IPS DF 4.7 (cell line): ENCODE results near the gene GATAD2A.
"Not testable (repeated sequence)": the region's sequence is repeated elsewhere in the genome, so short reads cannot be mapped to it uniquely, and the experiment has no call there.

Source experiments
- DNase-seq: peaks from one replicate; pipeline ENCODE4 v3.0.0-alpha.2; 2013; ENCODE audit warnings: low spot score; ENCODE audit errors: extremely low read depth

GATAD2A gene

DNA sequence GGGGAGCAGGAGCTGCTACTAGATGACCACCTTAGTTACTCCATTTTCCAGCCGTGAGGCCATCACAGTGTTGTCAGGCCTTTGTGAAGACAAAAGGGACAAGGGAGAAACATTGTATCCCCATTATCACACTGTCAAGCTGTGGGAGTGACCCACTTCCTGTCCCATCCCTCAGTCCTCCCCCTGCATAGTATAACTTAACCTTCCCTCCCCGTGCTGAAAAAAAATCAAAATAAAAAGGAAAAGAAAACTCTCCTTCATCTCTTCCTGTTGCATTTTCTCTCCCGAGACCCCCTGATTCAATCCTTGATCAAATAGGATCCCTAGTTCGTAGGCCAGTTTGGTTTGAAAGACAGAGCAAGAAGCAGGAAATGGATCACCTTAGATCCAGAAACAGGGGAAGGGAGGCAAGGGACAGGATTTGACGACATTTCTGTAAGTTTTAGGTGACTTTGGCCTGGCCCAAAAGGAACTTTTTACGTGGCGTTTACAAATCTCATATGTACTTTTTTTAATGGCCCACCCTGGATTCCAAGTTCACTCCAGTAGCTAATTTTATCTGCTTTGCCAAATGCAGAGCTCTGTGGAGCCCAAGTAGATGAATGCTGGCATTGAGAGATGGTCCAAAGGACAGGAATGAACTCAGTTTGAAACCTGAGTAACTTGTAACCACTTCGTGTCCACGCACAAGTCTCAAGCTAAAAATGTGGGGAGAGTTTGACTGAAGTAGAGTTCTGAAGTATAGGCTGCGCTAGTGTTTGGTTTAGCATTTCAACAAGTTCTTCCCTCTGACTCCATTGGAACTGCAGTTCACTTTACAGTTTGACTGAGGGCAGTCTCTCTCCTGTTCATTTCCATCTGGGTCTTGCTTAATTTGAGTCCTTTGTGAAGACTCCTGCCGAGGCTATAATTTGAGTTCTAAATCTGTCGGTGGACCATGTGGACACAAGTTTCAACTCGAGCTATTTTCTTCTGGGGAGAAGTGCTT is 16.6 kb upstream of the GATAD2A start:
- no peak for DNase-seq

DNA sequence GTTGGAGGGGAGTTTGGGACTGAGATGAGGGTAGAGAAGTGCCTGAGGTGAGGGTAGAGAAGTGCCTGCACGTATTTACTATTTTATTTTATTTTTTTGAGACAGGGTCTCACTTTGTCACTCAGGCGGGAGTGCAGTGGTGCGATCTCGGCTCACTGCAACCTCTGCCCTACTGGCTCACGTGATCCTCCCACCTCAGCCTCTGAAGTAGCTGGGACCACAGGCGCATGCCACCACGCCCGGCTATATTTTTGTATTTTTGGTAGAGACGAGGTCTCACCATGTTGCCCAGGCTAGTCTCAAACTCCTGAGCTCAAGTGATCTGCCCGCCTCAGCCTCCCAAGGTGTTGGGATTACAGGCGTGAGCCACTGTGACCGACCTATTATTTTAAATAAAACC is 15.8 kb upstream of the GATAD2A start:
- DNase-seq, result not testable (repeated sequence)

DNA sequence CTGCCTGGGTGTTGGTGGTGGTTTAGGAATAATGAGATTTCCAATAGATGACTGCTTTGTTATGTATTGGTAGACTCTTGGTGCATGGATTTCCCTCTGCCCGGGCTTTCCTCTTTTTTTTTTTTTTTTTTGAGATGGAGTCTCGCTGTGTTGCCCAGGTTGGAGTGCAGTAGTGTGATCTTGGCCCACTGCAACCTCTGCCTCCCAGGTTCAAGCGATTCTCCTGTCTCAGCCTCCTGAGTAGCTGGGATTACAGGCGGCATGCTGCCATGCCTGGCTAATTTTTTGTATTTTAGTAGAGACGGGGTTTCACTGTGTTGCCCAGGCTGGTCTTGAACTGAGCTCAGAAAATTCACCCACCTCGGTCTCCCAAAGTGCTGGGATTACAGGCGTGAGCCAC is 11.1 kb upstream of the GATAD2A start:
- DNase-seq, result not testable (repeated sequence)

DNA sequence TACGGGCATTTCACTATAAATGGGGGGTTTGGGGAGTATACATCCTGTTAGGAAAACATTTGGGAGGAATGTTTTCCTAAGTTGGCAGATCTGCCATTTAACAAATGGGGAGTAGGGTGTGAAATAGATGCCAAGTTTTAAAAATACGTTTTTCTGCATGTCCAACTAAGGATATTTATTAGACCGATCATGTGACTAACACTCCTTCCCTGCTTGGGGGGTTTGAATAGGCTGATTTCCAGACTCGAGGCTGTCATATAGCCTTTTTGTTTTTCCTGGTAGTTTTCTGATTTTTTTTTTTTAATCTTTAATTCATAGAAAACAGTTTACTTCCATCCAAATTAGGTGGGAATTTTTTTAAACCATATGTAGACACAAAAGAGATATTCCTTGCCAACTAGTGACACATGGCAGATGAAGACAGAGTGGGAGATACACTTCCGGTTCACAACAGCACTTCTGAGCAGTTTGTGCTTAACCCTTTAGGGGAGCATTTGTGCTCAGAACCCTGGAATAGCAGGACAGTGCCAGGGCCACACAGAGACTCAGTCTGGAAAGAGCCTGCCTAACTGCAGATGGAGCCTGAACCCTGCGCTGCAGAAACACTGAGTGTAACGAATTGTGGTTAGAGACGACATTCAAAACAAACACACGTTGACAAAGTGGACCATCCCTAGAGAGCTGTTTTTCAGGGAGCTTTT is 5.6 kb upstream of the GATAD2A start:
- no peak for DNase-seq

DNA sequence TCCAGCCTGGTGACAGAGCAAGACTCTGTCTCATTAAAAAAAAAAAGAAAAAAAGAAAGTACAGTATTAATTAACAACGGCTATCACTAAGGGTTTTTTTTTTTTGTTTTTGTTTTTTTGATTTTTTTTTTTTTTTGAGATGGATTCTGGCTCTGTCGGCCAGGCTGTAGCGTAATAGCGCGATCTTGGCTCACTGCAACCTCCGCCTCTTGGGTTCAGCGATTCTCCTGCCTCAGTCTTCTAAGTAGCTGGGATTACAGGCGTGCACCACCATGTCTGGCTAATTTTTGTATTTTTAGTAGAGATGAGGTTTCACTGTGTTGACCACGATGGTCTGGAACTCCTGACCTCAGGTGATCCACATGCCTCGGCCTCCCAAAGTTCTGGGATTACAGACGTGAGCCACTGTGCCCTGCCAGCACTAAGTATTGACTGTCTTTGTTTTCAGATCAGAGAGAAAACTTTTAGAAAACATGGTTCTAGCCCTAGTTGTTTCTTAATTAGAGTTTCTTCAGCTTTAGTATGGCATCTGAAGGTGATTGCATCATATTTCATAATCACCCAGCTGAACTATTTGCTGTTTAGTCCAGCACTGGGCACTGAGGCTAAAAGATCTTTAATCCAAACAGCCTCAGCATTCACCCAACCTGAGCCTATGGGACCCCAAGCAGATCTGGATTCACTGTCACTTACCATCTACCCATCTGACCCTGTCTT is 2.7 kb upstream of the GATAD2A start:
- no peak for DNase-seq

DNA sequence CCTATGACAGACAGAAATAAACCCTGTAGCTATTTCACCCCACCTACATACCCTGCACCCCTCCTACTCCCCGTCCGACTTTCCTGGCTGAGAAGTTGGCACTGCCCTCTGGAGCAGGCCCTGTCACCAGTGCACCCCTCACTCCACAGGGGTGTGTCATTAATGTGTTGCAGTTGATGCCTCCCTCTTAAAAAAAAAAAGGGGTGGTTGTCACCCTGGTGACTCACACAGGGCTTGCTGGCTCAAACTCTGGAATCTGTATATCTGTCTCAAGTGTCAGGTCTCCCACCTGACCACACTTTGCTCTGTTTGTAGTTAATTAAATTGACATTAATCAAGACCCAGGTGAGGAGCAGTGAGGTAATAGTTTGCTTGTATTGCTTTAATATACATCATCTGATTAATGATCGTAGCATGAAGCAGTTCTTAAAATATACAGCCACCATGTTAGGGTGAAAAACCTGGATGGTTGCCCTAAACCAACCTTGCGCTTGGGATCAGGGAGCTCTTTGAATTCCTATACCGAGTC is 2.0 kb upstream of the GATAD2A start:
- DNase-seq, result no peak

DNA sequence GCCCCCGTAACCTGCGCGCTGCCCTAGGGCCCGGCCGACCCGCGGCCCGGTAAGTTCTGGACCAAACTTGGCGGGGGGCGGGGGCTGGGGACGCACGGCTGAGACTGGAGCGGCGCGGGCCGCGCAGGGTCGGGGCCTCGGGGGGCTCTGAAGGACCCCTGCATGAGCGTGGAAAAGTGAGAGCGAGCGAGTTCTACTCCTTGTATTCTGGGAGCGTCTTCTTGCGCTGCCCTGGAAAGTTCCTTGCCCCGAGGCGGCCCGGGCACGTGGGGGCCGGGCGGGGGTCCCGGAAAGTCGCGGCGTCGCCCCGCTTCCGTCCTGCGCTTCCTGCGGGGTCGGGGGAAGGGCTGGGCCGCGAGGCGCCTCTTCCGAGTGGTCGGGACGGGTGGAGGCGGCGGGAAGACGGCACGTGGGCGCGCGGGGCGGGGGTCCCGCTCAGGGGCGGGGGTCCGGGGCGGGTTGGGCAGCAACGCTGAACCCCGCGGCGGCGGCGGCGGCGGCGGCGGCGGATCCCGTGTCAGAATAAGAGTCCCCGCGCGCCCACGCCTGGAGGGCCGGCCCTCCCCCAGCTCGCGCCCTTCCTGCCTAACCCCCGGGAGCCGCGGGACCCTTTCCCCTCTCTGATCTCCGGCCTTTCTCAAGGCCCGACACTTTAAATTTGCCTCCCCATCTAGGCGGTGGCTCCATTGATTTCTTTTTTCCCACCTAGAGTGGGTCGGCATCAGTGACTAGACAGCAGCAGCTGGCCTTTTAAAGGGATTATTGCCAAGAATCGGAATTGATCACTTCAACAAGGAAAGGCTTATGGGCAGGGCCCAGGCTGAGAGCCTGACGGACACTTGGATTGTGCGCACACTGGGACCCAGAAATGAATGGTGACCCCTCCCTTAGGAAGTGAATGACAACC is 749 bp downstream of the GATAD2A start:
- no peak for DNase-seq

DNA sequence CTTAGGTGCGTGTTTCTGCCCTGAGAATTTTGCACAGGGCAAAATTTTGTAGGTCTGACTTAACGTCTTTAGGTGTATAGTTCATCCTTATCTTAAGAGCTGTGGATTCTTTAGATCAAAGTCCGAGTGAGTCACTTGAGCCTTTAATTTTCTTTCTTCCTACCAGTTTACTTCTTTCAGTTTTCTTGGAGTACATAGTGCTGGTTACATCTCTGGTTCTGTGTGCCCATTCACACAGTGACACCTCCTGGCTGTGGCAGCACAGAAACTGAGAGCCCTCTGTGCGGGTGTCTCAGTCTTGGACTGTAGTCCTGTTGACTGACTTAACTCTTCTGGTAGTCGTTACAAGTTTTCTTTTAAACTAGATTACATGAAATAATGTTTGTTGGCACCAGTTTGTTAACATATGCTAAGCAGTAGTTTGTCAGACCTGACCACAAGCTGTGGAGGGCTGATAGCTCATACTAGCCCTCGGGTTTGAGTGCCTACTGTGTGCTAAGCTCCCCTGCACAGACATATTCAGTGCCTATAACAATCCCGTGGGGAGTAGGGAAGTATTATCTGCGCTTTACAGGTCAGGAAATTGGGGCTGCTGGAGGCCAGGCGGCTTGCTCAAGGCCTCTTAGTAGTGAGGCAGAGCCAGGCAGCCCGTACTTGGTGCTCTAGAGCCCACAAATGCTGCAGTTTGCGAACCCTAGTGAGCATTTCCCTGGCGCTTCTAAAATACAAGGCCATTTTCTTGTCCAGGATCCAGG is 1.6 kb downstream of the GATAD2A start:
- no peak for DNase-seq

DNA sequence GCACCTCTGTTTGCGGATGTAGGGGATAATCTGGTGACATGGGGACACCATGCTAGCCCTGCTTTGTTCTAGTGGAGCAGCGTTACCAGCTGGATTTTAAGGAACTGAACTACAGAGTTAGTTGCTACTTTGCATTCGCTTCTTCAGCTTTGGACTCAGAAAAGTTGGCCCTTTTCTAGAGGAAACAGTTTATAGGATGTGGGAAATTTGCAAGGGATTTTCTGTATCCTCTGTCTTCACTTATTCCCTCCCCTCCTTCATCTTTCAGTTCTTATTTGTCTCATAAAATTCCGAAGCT is 2.1 kb downstream of the GATAD2A start:
- DNase-seq, result no peak

DNA sequence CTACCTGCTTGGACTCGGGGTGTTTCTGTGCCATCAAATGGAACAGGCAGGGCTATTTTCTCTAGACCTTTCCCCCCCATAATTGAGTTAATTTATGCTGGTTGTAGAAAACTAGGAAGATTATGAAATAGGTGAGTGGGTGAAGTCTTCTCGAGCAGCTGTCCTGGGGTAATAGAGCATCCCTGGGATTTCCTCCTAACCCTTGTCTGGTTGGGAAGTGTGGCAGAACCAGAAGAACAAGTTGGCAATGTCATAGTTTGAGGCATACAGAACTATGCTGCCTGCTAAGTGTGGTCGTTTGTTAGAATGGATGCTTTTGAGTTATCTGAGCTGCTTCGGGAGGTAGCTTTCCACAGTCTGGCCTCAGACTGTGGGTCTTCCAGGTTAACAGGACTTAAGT is 3.7 kb downstream of the GATAD2A start:
- no peak for DNase-seq

DNA sequence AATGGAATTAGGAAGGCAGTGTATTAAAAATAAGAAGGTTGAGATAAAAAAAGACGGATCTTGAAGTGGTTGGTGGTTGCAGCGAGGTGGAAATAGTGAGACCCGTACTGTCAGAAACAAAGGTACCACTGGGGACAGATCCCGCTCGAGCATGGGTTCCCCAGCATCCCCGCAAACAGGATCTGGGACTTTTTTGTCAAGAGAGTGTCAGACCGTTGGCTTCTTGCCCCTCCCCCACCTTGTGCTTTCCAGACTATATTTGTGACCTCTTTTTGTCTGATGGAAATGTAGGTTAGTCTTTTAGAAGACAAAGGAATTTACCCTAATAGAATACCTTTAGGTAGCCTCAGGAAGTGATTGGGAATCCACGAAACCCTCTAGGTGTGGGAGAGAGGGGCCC is 4.2 kb downstream of the GATAD2A start:
- no peak for DNase-seq

DNA sequence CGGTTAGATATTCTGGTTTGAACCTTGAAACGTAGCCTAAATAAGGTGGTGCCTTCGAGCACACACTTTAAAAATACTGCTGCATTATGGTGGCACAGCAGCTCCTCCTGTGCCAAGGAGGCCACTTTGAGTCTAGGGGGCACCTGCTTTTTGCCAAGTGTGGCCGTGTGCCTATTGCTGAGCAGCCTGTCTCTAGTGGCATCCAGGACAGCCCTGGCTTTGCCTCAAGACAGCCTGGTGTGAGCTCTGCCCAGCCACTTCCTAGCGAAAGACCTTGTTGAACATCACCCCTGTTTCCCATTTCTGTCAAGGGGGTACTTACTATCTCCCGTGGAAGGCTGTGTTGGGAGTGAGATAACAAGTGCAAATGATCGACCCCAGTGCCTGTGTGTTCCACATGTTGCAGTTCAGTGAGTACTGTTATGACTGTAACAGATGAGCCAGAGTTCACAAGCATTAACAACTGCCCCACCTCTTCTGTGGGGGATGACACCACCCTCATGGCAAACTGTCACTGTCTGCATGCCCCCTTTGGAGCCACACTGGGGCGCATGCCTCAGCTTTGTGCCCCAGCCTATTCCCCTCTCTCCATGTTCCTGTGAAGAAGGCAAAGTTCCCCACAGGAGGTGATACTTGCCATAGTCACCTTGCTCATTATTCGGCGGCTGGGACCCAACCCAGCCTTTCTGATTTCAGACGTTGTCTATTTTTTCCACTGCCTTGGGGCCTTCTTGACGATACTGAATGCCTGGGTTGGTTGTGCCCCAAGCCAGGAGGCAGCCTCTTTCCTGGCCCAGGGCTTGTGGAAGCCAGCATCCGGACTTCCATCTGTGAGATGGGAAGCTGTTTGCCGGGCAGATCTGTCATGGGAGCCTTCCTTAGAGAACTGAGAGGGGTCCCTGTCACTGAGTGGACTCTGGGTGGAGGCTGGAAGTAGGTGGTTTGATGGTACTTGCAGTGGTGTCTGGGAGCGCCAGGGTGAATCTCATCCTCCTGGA is 5.4 kb downstream of the GATAD2A start:
- DNase-seq, result no peak

DNA sequence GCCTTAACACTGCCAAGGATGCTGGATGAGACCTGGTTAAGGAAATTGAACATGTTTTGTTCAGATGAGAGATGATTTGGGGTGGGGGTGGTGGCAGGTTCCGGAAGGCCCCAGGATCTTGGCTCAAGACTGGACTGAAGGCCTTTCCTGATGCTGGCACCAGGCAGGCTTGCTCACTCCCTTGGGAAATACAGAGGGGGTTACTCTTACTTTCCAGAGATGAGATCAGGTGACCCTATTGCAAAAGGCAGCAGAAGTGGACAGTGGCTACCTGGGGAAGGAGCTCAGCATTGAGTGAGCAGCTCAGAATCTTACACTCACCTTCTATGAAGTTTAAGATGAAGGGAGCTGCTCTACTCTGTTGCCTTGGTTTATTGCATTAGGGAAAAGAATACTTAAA is 10.8 kb downstream of the GATAD2A start:
- DNase-seq, result no peak

DNA sequence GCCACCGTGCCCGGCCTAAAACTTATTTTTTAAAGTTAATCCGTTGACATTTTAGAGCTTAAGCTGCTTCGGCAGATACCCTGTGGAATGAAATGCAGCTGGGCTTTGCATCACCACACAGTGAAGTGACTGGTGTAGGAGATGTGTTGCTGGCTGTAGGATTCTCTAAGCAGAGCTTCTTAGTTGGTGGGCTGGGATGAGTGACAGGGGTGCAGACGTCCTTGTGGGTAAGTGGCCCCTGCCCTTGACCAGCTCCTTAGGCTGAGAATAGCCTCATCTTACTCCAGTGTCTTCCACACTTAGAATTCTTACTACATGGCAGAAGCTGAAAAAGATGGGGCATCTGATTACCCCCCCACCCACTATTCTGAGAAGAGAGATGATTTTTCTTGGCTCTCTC is 11.6 kb downstream of the GATAD2A start:
- DNase-seq, result no peak

DNA sequence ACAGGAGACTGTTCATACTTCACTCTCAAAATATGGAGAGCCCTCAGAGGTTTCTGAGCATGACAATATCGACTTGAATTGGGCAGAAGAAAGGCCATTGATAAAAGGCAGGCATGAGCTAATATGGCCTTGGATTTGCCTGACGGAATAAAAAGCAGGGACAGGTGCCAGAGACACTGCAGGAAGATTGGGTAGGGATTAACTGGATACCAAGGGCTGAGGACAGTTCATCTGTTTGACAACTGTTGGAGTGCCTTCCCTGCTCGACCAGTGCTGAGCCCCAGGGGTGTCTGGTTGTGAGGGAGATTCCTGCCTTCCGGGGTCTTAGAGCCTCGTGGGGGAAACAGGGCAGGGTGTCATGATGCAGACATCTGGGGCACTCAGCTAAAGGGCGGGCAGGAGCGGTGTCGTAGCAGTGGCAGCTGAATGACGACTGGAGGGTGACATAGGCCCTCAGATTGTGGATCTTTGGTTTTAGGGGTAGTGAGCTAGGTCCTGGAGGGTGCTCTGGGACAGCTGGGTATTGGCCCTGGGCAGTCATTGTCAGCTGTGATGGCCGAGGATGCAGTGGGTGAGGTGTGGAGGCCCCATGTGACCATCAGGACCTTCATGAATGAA is 12.3 kb downstream of the GATAD2A start:
- no peak for DNase-seq

DNA sequence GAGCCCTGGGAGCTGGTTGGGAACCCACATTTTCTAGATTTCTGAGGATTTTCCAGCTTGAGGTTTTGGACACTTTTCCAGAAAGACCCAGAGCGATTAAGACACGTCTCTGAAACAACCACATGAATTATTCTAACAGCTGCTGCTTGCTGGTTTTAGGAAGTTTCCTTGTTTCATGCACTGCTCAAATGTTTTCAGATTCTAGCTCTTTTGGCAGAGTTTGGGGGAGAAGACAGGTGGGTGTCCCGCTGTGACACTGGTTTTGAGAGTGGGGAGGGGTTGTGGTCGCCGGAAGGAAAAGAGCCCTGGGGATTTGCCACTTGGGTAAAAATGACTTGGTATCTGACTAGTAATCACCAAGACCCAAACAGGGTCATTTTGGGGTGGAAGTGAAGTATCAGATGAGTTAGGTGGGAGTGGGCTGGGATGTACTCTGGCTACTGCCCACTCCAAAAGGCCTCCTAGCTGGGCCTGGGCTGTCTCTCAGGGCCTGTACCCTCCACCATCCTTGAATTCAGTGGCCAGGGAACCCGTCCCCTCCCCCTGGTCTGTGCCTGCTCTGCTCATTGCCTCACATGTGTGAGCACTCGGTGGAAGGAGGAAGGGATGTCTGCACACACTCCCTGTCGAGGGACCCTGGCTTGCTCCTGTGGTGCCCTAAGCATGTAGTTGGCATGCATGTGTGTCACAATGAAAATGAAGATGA is 13.2 kb downstream of the GATAD2A start:
- no peak for DNase-seq

DNA sequence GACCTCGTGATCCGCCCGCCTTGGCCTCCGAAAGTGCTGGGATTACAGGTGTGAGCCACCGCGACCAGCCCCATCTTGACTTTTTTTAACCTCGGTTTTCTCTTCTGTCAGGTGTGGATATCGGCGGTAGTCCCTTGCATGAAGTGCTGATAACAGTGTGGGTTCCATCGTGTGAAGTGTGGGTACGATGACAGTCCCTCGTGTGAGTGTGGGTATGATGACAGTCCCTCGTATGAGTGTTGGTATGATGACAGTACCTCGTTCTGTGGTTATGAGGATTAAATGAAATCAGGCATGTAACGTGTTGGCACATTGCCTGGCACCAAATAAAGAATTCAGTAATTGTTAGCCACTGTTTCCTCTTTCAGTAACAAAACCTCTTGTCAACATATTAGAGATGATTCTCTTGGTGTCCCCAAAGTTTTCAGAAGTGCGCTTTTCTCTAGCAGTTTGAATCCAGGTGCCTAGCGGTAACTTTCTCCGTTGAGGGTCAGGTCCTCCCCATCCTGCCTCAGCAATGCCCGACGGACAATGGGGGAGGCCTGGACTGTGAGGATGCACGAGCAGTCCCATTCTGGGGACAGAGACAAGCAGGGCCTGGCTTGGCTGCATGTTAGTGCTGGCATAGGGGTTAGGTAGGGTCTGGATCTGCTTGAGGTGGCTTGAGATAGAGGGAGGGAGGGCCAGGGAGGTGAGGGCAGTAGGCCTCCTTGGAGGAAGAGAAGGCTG is 15.3 kb downstream of the GATAD2A start:
- DNase-seq, result no peak
